ENCODE measurements around the gene RAB4A.

DNA sequence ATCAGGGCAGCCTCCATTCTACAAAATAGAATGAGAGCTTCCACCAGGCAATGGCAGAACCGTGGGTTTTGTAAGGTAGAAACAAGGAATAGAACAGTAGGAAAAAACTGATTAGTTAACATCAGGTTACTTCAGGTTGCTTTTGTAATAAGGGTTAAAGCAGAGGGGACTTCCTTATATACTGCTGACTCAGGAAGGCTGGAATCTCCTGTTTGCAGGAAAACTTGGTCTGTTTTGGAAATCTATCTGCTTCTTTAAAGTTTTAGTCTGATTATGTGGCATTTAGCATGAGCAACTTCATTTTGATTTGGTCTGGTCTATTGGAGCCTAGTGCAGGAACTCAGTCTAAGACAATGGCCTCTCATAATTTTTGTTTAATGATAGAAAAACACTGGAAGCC is 32.7 kb upstream of the RAB4A start:
- TF ChIP-seq, protein P1, sequence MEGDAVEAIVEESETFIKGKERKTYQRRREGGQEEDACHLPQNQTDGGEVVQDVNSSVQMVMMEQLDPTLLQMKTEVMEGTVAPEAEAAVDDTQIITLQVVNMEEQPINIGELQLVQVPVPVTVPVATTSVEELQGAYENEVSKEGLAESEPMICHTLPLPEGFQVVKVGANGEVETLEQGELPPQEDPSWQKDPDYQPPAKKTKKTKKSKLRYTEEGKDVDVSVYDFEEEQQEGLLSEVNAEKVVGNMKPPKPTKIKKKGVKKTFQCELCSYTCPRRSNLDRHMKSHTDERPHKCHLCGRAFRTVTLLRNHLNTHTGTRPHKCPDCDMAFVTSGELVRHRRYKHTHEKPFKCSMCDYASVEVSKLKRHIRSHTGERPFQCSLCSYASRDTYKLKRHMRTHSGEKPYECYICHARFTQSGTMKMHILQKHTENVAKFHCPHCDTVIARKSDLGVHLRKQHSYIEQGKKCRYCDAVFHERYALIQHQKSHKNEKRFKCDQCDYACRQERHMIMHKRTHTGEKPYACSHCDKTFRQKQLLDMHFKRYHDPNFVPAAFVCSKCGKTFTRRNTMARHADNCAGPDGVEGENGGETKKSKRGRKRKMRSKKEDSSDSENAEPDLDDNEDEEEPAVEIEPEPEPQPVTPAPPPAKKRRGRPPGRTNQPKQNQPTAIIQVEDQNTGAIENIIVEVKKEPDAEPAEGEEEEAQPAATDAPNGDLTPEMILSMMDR (IDR thresholded peaks at IDR 0.05): no peak
- no peak for TF ChIP-seq POLR2AphosphoS5 (IDR thresholded peaks at IDR 0.05)
- TF ChIP-seq POLR2A (IDR thresholded peaks at IDR 0.05): no peak
